Endothelial cell of umbilical vein (primary cell): ENCODE measurements around the gene KRTAP1-1. TPM values are rescaled to one million over a fixed set of nuclear protein-coding genes. Genes with fewer than 3 reads are reported as not detected.

Experiments
- BruUV-seq: library from RNA; stranded (reverse); fragments of 400-500 nt; replicated peaks from 2 replicates; lab custom pipeline; 2021; lab: Mats Ljungman, UMichigan
- CTCF ChIA-PET: fragments of 300-600, 350-600 bp; sonication (Branson Sonifier 250); formaldehyde crosslinking; loops from one replicate; lab custom pipeline; 2021; ENCODE audit warnings: antibody characterized with exemption, inconsistent platforms; lab: Charles Lee
- POLR2A ChIA-PET: fragments of 300-600, 350-600 bp; sonication (Branson Sonifier 250); formaldehyde crosslinking; loops from one replicate; lab custom pipeline; 2021; ENCODE audit warnings: antibody characterized with exemption, inconsistent platforms; lab: Charles Lee
- DNase-seq: peaks from one replicate; pipeline ENCODE4 v3.0.0-alpha.2; 2011; ENCODE audit warnings: low read depth, low spot score
- FAIRE-seq: peaks from 2 replicates; lab custom pipeline; 2011; peaks lifted over from hg19 to GRCh38; lab: Jason Lieb, UNC
- H2AFZ ChIP-seq: 2 replicates; pipeline ENCODE4 v1.6.0; 2012; ENCODE audit warnings: low read depth, low read length, control low read depth, inconsistent platforms
- H3K27ac ChIP-seq: 2 replicates; pipeline ENCODE4 v1.5.1; 2011; ENCODE audit warnings: low read depth, mild to moderate bottlenecking, control low read depth, low read length, moderate library complexity; ENCODE audit not compliant: insufficient read depth
- H3K27me3 ChIP-seq, 2 experiments: 2 replicates each; pipeline versions ENCODE4 v1.6.0 to v1.6.1; 2011; ENCODE audit warnings: low read length in 2 of 2, mixed read lengths in 1 of 2; ENCODE audit not compliant: control insufficient read depth in 2 of 2, insufficient read depth in 2 of 2
- H3K36me3 ChIP-seq, 2 experiments: 2 replicates in 1 of 2; 3 replicates in 1 of 2; pipeline ENCODE4 v1.5.1; 2011; ENCODE audit warnings: low read length in 2 of 2, mild to moderate bottlenecking in 1 of 2, moderate library complexity in 1 of 2; ENCODE audit not compliant: control insufficient read depth in 2 of 2, insufficient read depth in 2 of 2; ENCODE audit errors: extremely low read depth in 1 of 2
- H3K4me1 ChIP-seq: 3 replicates; pipeline ENCODE4 v1.5.1; 2011; ENCODE audit warnings: mild to moderate bottlenecking, low read length; ENCODE audit not compliant: control insufficient read depth, insufficient read depth; ENCODE audit errors: extremely low read depth
- H3K4me2 ChIP-seq: 2 replicates; pipeline ENCODE4 v1.6.1; 2011; ENCODE audit warnings: low read length, control low read depth, mixed read lengths; ENCODE audit not compliant: insufficient read depth
- H3K4me3 ChIP-seq, 3 experiments: fragments of 200-600 bp in 1 of 3; sonication (generic), shearing (Covaris generic) in 1 of 3; replicated peaks in 1 of 3; 2 replicates each; pipeline ENCODE4 v1.5.1; 2011 to 2016; ENCODE audit warnings: control low read depth in 3 of 3, low read length in 3 of 3, mild to moderate bottlenecking in 2 of 3, inconsistent platforms in 1 of 3, low read depth in 1 of 3, moderate library complexity in 1 of 3; ENCODE audit not compliant: insufficient read depth in 1 of 3
- H3K79me2 ChIP-seq: 2 replicates; pipeline ENCODE4 v1.6.0; 2012; ENCODE audit warnings: low read length, inconsistent platforms; ENCODE audit not compliant: control insufficient read depth, insufficient read depth
- H3K9ac ChIP-seq: replicated peaks from 2 replicates; pipeline ENCODE3; 2011; ENCODE audit warnings: low read length, control low read depth; ENCODE audit not compliant: insufficient read depth; ENCODE audit errors: extremely low read depth
- H3K9me1 ChIP-seq: replicated peaks from 3 replicates; pipeline ENCODE4 v1.6.0; 2011; ENCODE audit warnings: mild to moderate bottlenecking, low read length; ENCODE audit not compliant: control insufficient read depth, insufficient read depth; ENCODE audit errors: extremely low read depth
- H3K9me3 ChIP-seq: replicated peaks from 2 replicates; pipeline ENCODE4 v1.5.1; 2012; ENCODE audit warnings: low read length, inconsistent platforms; ENCODE audit not compliant: control insufficient read depth, insufficient read depth
- H4K20me1 ChIP-seq: replicated peaks from 2 replicates; pipeline ENCODE3; 2011; ENCODE audit warnings: mild to moderate bottlenecking, low read length; ENCODE audit not compliant: control insufficient read depth, insufficient read depth; ENCODE audit errors: extremely low read depth
- EZH2 ChIP-seq: IDR thresholded peaks from 2 replicates; pipeline ENCODE4 v1.6.1; 2012; ENCODE audit warnings: borderline replicate concordance, low read depth, mild to moderate bottlenecking, moderate library complexity, low read length, inconsistent platforms; ENCODE audit not compliant: severe bottlenecking
- FOS ChIP-seq: IDR thresholded peaks from 2 replicates; pipeline ENCODE4 v1.6.1; 2011; ENCODE audit warnings: mild to moderate bottlenecking, low read length, moderate library complexity, borderline replicate concordance; ENCODE audit not compliant: insufficient read depth
- GATA2 ChIP-seq: IDR thresholded peaks from 2 replicates; pipeline ENCODE4 v1.7.0; 2011; ENCODE audit warnings: low read depth, mild to moderate bottlenecking, moderate library complexity, mixed read lengths, low read length; ENCODE audit not compliant: insufficient read length, insufficient read depth
- JUN ChIP-seq: IDR thresholded peaks from 2 replicates; pipeline ENCODE4 v1.6.1; 2011; ENCODE audit warnings: borderline replicate concordance, low read depth; ENCODE audit not compliant: insufficient read length, insufficient read depth
- MYC ChIP-seq: IDR thresholded peaks from one replicate; pipeline ENCODE4 v1.6.1; 2011; ENCODE audit warnings: mild to moderate bottlenecking, low read depth, low read length
- POLR2A ChIP-seq: IDR thresholded peaks from 2 replicates; pipeline ENCODE4 v1.6.1; 2012; ENCODE audit warnings: low read depth, mild to moderate bottlenecking, control low read depth, low read length
- POLR2AphosphoS5 ChIP-seq: IDR thresholded peaks from 2 replicates; pipeline ENCODE4 v1.6.1; 2012; ENCODE audit warnings: low read depth, mild to moderate bottlenecking, control low read depth, low read length, moderate library complexity; ENCODE audit not compliant: insufficient read depth
- dilution Hi-C: fragments of 300-500 bp; cut with MboI; formaldehyde crosslinking; loops from one replicate; pipeline ENCODE4 v1.15.0; 2019; ENCODE audit warnings: low sequenced_read_pairs; ENCODE audit not compliant: extremely low pct_ligation_motif_present
- intact Hi-C: fragments of 100-400 bp; cut with micrococcal nuclease; formaldehyde crosslinking; loops from one replicate; pipeline ENCODE4 v1.10.0; 2022
- polyA plus RNA-seq, 4 experiments: library from polyadenylated mRNA; depleted of rRNA in 3 of 4; stranded (reverse) in 3 of 4; unstranded in 1 of 4; fragments of >200 nt; gene quantifications; 2 replicates each; pipeline versions ENCODE4 v1.2.1 to v1.2.3, GENCODE V29; 2011 to 2012; ENCODE audit warnings: missing spikeins in 1 of 4
- total RNA-seq: library from RNA; stranded (reverse); gene quantifications from 2 replicates; pipeline ENCODE4 v1.2.3, GENCODE V29; 2021
- TF ChIP-seq, protein P1 (sequence below), 2 donors: IDR thresholded peaks; 1 replicate in 1 of 2; 2 replicates in 1 of 2; pipeline ENCODE4 v1.5.1; 2011; ENCODE audit warnings: low read length in 2 of 2, mild to moderate bottlenecking in 2 of 2, moderate library complexity in 2 of 2, control low read depth in 1 of 2, inconsistent platforms in 1 of 2, low read depth in 1 of 2; ENCODE audit not compliant: insufficient read depth in 1 of 2; ENCODE audit errors: extremely low read depth in 1 of 2
- TF ChIP-seq, protein P2 (sequence below): IDR thresholded peaks from 2 replicates; pipeline ENCODE4 v1.6.1; 2011; ENCODE audit not compliant: insufficient read depth, insufficient read length

Gene KRTAP1-1
- total and polyA plus RNA-seq, 2 donors (not counting 3 experiments of a cell fraction or from before 2014, with no cell fraction given), result not detected

DNA sequence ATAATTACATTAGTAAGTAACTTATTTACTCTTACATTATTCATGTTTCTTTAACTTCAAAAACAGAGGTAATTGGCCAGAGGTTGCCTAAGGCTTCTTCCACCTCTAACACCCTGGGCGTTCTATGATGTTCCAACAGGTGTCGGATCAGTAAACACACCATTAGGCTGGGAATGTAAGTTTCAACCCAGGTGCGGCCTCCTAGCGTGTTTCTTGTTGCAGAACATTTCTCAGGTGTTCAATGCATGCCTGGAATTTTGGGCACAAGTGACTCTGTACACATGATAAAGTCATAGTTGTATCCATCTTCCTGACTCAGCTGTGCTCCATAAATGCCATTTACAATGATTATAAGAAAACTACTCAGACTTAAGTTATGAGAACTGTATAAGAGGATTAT lies 12.8 kb upstream of the KRTAP1-1 start:
- no TSS peak for BruUV-seq
- dilution Hi-C loops, result no loop called here
- intact Hi-C loops, result no loop called here
- FAIRE-seq (no peak), DNase-seq (no peak)
- Histone ChIP-seq H4K20me1 (no peaks in the 10 kb centered on the region), H3K27ac (no peak overlapping the region), H3K27me3 (peaks cover 1 to 2% of the 10 kb centered on the region in 2 experiments), H3K9me3 (no peaks in the 10 kb centered on the region), H2AFZ (no peak overlapping the region), H3K9ac (no peak overlapping the region), H3K4me1 (no peaks in the 10 kb centered on the region), H3K9me1 (no peaks in the 10 kb centered on the region), H3K4me2 (no peak overlapping the region), H3K79me2 (no peaks in the 10 kb centered on the region), H3K36me3 (no peaks in the 10 kb centered on the region), H3K4me3 (no peak overlapping the region)
- CTCF ChIA-PET, result no interaction called here
- POLR2A ChIA-PET, result no interaction called here
- TF ChIP-seq, protein P1, sequence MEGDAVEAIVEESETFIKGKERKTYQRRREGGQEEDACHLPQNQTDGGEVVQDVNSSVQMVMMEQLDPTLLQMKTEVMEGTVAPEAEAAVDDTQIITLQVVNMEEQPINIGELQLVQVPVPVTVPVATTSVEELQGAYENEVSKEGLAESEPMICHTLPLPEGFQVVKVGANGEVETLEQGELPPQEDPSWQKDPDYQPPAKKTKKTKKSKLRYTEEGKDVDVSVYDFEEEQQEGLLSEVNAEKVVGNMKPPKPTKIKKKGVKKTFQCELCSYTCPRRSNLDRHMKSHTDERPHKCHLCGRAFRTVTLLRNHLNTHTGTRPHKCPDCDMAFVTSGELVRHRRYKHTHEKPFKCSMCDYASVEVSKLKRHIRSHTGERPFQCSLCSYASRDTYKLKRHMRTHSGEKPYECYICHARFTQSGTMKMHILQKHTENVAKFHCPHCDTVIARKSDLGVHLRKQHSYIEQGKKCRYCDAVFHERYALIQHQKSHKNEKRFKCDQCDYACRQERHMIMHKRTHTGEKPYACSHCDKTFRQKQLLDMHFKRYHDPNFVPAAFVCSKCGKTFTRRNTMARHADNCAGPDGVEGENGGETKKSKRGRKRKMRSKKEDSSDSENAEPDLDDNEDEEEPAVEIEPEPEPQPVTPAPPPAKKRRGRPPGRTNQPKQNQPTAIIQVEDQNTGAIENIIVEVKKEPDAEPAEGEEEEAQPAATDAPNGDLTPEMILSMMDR (IDR thresholded peaks at IDR 0.05; ENCODE audit: extremely low read depth in 1 of 2, insufficient read depth in 1 of 2, low read depth in 1 of 2, low read length in 2 of 2), result no peak
- no peak for TF ChIP-seq POLR2A
- TF ChIP-seq EZH2, result no peak
- no peak for TF ChIP-seq MYC
- TF ChIP-seq POLR2AphosphoS5, result no peak
- TF ChIP-seq, protein P2, sequence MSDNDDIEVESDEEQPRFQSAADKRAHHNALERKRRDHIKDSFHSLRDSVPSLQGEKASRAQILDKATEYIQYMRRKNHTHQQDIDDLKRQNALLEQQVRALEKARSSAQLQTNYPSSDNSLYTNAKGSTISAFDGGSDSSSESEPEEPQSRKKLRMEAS, result no peak
- no peak for TF ChIP-seq GATA2
- TF ChIP-seq JUN, result no peak
- TF ChIP-seq FOS, result no peak
